GM23338 (cell line): ENCODE measurements around the gene PLAAT3.

Experiments
- EZH2 ChIP-seq: fragments of 200-600 bp; sonication (generic); IDR thresholded peaks from one replicate; pipeline ENCODE4 v1.8.0; 2017; ENCODE audit warnings: antibody characterized with exemption, mild to moderate bottlenecking, low read depth; ENCODE audit not compliant: unreplicated experiment
- POLR2AphosphoS5 ChIP-seq: IDR thresholded peaks from 2 replicates; pipeline ENCODE4 v1.6.1; 2016; ENCODE audit warnings: antibody characterized with exemption, low read depth
- STAT1 ChIP-seq: IDR thresholded peaks from one replicate; pipeline ENCODE4 v1.6.1; 2016; ENCODE audit warnings: antibody characterized with exemption; ENCODE audit not compliant: unreplicated experiment
- TF ChIP-seq, protein P1 (sequence below), 2 experiments: fragments of 200-600 bp in 1 of 2; sonication (generic) in 1 of 2; conservative IDR thresholded peaks; 2 replicates each; pipeline versions ENCODE4 v1.5.1 to v1.6.1; 2016 to 2017; ENCODE audit warnings: antibody characterized with exemption in 2 of 2, low read depth in 2 of 2, mild to moderate bottlenecking in 2 of 2, moderate library complexity in 1 of 2

DNA sequence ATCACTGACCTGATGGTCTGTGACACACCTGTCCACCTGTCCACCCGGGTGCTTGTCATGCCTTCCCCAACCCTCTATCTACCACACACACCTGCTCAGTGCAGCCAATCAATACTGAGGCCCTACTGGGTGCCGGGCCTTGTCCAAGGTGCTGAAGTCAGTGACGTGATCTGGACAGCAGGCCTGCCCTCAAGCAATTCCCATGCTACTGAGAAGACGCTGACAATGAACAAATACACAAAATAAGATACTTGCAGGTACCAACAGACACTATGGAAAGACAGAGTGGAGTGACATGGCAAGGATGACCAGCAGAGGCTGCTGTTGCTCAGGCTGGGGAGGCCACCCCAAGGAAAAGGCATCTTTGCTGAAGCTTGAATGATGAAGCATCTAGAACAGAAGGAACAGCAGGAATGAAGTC lies 21.2 kb downstream of the PLAAT3 start:
- TF ChIP-seq, protein P1, sequence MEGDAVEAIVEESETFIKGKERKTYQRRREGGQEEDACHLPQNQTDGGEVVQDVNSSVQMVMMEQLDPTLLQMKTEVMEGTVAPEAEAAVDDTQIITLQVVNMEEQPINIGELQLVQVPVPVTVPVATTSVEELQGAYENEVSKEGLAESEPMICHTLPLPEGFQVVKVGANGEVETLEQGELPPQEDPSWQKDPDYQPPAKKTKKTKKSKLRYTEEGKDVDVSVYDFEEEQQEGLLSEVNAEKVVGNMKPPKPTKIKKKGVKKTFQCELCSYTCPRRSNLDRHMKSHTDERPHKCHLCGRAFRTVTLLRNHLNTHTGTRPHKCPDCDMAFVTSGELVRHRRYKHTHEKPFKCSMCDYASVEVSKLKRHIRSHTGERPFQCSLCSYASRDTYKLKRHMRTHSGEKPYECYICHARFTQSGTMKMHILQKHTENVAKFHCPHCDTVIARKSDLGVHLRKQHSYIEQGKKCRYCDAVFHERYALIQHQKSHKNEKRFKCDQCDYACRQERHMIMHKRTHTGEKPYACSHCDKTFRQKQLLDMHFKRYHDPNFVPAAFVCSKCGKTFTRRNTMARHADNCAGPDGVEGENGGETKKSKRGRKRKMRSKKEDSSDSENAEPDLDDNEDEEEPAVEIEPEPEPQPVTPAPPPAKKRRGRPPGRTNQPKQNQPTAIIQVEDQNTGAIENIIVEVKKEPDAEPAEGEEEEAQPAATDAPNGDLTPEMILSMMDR (conservative IDR thresholded peaks at IDR 0.05; ENCODE audit: low read depth in 2 of 2): peak; percentile 68 to 79
- TF ChIP-seq POLR2AphosphoS5 (no peak), STAT1 (no peak), EZH2 (no peak)
